ENCODE results near the gene LIMD2.

The LIMD2 gene

GRCh38 chr17:63700528-63701455 lies 867 bp upstream of the LIMD2 start:
- DNase-seq = peak; percentile 64

- DNase-seq = peak; percentile 80
Observed at GRCh38 chr17:63698886-63699637, 863 bp downstream of the LIMD2 start.

- DNase-seq = no peak
Observed at GRCh38 chr17:63698381-63698885, 1.5 kb downstream of the LIMD2 start.

GRCh38 chr17:63697341-63698286 lies 2.3 kb downstream of the LIMD2 start:
- peak; percentile 36 for DNase-seq

GRCh38 chr17:63696381-63696961 lies 3.5 kb downstream of the LIMD2 start:
- peak; percentile 38 for DNase-seq

- no peak for DNase-seq
Observed at GRCh38 chr17:63695889-63696288, 4.0 kb downstream of the LIMD2 start.

- no peak for DNase-seq
Observed at GRCh38 chr17:63694950-63695773, 4.8 kb downstream of the LIMD2 start.

GRCh38 chr17:63694229-63694949 lies 5.5 kb downstream of the LIMD2 start:
- no peak for DNase-seq

- DNase-seq = no peak
Observed at GRCh38 chr17:63693411-63694113, 6.4 kb downstream of the LIMD2 start.

- DNase-seq = no peak
Observed at GRCh38 chr17:63692195-63692816, 7.6 kb downstream of the LIMD2 start.

GRCh38 chr17:63689479-63689878 lies 10.4 kb downstream of the LIMD2 start:
- no peak for DNase-seq

- DNase-seq = no peak
Observed at GRCh38 chr17:63688396-63689020, 11.4 kb downstream of the LIMD2 start.

GRCh38 chr17:63686138-63686685 lies 13.7 kb downstream of the LIMD2 start:
- DNase-seq = no peak

- DNase-seq = no peak
Observed at GRCh38 chr17:63685578-63685977, 14.3 kb downstream of the LIMD2 start.

- DNase-seq = no peak
Observed at GRCh38 chr17:63685041-63685440, 14.9 kb downstream of the LIMD2 start.

- no peak for DNase-seq
Observed at GRCh38 chr17:63682981-63683380, 16.9 kb downstream of the LIMD2 start.

- no peak for DNase-seq
Observed at GRCh38 chr17:63682441-63682840, 17.5 kb downstream of the LIMD2 start.

- DNase-seq = no peak
Observed at GRCh38 chr17:63681530-63681929, 18.4 kb downstream of the LIMD2 start.

GRCh38 chr17:63680700-63681099 lies 19.2 kb downstream of the LIMD2 start:
- no peak for DNase-seq

Data from fibroblast of skin of right biceps (primary cell).